Measurements from ENCODE around the gene NPAS2.

DNA sequence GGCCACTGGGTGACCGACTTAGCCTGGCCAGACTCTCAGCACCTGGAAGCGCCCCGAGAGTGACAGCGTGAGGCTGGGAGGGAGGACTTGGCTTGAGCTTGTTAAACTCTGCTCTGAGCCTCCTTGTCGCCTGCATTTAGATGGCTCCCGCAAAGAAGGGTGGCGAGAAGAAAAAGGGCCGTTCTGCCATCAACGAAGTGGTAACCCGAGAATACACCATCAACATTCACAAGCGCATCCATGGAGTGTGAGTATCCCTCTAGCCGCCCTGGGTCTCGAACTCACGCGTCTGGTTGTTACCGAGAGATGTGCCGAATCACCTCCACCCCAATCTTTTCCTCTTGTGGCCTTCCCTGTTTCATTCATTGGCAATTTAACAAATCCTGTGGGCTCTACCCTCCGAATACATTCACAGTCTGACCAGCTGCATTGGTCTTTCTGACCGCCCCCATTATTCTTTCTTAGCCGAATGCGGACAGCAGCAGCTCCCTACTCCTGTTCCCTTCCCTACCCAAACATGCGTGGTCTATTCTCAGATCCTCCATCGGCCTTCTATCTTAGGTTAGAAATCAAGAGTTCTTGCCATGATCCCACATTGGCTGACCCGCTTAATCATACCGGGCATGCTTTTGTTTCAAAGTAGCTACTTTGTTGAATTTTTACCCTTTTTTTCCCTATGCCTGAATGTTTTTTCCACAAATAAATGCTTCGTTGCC is 182.8 kb downstream of the NPAS2 start:
- TF ChIP-seq, protein P1, sequence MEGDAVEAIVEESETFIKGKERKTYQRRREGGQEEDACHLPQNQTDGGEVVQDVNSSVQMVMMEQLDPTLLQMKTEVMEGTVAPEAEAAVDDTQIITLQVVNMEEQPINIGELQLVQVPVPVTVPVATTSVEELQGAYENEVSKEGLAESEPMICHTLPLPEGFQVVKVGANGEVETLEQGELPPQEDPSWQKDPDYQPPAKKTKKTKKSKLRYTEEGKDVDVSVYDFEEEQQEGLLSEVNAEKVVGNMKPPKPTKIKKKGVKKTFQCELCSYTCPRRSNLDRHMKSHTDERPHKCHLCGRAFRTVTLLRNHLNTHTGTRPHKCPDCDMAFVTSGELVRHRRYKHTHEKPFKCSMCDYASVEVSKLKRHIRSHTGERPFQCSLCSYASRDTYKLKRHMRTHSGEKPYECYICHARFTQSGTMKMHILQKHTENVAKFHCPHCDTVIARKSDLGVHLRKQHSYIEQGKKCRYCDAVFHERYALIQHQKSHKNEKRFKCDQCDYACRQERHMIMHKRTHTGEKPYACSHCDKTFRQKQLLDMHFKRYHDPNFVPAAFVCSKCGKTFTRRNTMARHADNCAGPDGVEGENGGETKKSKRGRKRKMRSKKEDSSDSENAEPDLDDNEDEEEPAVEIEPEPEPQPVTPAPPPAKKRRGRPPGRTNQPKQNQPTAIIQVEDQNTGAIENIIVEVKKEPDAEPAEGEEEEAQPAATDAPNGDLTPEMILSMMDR (IDR thresholded peaks at IDR 0.05) = no peak
- no peak for TF ChIP-seq POLR2A (IDR thresholded peaks at IDR 0.05)

Measured in adrenal gland (tissue), 5 donors.